ENCODE measurements around the gene TBX1. TPM values are rescaled to one million over a fixed set of nuclear protein-coding genes. Genes with fewer than 3 reads are reported as not detected.

The TBX1 gene
- total RNA-seq, 4 donors from 2014 or later = 1.6 to 7.0 (median 4.8) TPM

- peaks cover 51% of the 10 kb centered on the region for H3K4me1 ChIP-seq
- H3K4me3 ChIP-seq = peak overlapping the region; percentile 76
- no peaks in the 10 kb centered on the region for H3K9me3 ChIP-seq
- H3K27ac ChIP-seq = no peak overlapping the region
- H3K36me3 ChIP-seq = peaks cover 20% of the 10 kb centered on the region
- peaks cover 25% of the 10 kb centered on the region for H3K27me3 ChIP-seq
- WGBS = 17% methylated on average over 11 of the region's 96 CpGs
- no peak for DNase-seq (ENCODE audit: low spot score in 2 of 2)
- TF ChIP-seq, protein P1, sequence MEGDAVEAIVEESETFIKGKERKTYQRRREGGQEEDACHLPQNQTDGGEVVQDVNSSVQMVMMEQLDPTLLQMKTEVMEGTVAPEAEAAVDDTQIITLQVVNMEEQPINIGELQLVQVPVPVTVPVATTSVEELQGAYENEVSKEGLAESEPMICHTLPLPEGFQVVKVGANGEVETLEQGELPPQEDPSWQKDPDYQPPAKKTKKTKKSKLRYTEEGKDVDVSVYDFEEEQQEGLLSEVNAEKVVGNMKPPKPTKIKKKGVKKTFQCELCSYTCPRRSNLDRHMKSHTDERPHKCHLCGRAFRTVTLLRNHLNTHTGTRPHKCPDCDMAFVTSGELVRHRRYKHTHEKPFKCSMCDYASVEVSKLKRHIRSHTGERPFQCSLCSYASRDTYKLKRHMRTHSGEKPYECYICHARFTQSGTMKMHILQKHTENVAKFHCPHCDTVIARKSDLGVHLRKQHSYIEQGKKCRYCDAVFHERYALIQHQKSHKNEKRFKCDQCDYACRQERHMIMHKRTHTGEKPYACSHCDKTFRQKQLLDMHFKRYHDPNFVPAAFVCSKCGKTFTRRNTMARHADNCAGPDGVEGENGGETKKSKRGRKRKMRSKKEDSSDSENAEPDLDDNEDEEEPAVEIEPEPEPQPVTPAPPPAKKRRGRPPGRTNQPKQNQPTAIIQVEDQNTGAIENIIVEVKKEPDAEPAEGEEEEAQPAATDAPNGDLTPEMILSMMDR (IDR thresholded peaks at IDR 0.05) = peak; percentile 89 to 99
- TF ChIP-seq POLR2A (IDR thresholded peaks at IDR 0.05) (no peak), POLR2AphosphoS5 (IDR thresholded peaks at IDR 0.05) (no peak), EP300 (IDR thresholded peaks at IDR 0.05) (no peak)
Measured at GRCh38 chr22:19717691-19718455, 42.7 kb upstream of the TBX1 start.

DNA sequence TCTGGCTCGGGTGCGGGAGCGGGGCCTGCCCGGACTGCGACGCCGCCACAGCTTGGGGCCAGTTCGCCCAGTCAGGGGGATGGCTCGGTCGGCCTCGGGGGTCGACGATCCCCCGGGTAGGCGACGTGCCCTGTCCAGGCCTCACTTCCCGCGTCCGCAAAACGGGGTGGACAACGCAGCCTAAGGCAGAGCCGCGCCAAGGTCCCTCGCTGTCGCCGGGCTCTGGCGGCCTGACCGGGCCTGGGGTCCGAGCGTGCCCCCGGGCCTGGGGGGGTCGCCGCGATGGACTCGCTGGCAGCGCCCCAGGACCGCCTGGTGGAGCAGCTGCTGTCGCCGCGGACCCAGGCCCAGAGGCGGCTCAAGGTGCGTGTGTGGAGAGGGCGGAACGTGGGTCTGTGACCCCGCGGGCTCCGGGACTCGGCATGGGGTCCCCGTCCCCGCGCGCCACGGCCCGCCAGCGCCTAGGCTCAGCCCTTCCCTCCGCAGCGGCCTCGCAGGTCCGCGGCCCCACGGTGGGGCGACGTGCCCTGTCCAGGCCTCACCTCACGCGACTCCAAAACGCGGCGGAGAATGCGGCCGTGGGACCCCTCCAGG, 42.0 kb upstream of the TBX1 start:
- no CpG with 5 or more reads among the region's 70 CpGs for WGBS
- peak overlapping the region; percentile 76 for H3K4me3 ChIP-seq
- DNase-seq (ENCODE audit: low spot score in 2 of 2) = no peak
- H3K9me3 ChIP-seq = no peaks in the 10 kb centered on the region
- peaks cover 27% of the 10 kb centered on the region for H3K27me3 ChIP-seq
- H3K27ac ChIP-seq = no peak overlapping the region
- TF ChIP-seq, protein P1 (IDR thresholded peaks at IDR 0.05) = no peak
- TF ChIP-seq POLR2AphosphoS5 (IDR thresholded peaks at IDR 0.05) (no peak), POLR2A (IDR thresholded peaks at IDR 0.05) (no peak), EP300 (IDR thresholded peaks at IDR 0.05) (no peak)
- H3K4me1 ChIP-seq = peaks cover 57% of the 10 kb centered on the region
- peaks cover 22% of the 10 kb centered on the region for H3K36me3 ChIP-seq

GRCh38 chr22:19719050-19719482, 41.5 kb upstream of the TBX1 start:
- H3K36me3 ChIP-seq = peaks cover 22% of the 10 kb centered on the region
- TF ChIP-seq, protein P1 (IDR thresholded peaks at IDR 0.05) = no peak
- no peak for TF ChIP-seq POLR2A (IDR thresholded peaks at IDR 0.05)
- TF ChIP-seq POLR2AphosphoS5 (IDR thresholded peaks at IDR 0.05) = no peak
- TF ChIP-seq EP300 (IDR thresholded peaks at IDR 0.05) = no peak
- peaks cover 57% of the 10 kb centered on the region for H3K4me1 ChIP-seq
- peaks cover 32% of the 10 kb centered on the region for H3K27me3 ChIP-seq
- peak overlapping the region; percentile 76 for H3K4me3 ChIP-seq
- H3K9me3 ChIP-seq = no peaks in the 10 kb centered on the region
- no peak overlapping the region for H3K27ac ChIP-seq
- DNase-seq (ENCODE audit: low spot score in 2 of 2) = no peak
- 45% methylated on average over 12 of the region's 31 CpGs for whole genome bisulfite sequencing

GRCh38 chr22:19719488-19720021, 41.0 kb upstream of the TBX1 start:
- Histone ChIP-seq H3K4me3 (no peak overlapping the region), H3K9me3 (no peaks in the 10 kb centered on the region), H3K4me1 (peaks cover 60% of the 10 kb centered on the region), H3K36me3 (peaks cover 22% of the 10 kb centered on the region), H3K27ac (no peak overlapping the region), H3K27me3 (peaks cover 37% of the 10 kb centered on the region)
- TF ChIP-seq POLR2AphosphoS5 (IDR thresholded peaks at IDR 0.05) = no peak
- TF ChIP-seq POLR2A (IDR thresholded peaks at IDR 0.05) = no peak
- TF ChIP-seq, protein P1 (IDR thresholded peaks at IDR 0.05) = no peak
- no peak for TF ChIP-seq EP300 (IDR thresholded peaks at IDR 0.05)
- DNase-seq (ENCODE audit: low spot score in 2 of 2) = no peak
- WGBS = 82% methylated on average over 11 of the region's 12 CpGs
